Activated T-cell treated with anti-CD3 and anti-CD28 coated beads, Interleukin-2, amount 50 U/mL, for 72 hours (primary cell): ENCODE data around the gene MR1. TPM values are rescaled to one million over a fixed set of nuclear protein-coding genes. Genes with fewer than 3 reads are reported as not detected.
A peak's percentile ranks its signal among the peaks of the same experiment; 100 is the strongest.

Source experiments
- ATAC-seq, 2 donors: fragments of 150-1000 bp; cut with Tn5 transposase; replicated peaks in 1 of 2; 2 replicates each; pipeline ENCODE4 v1.10.0; 2021; ENCODE audit warnings: moderate library complexity in 2 of 2, mild to moderate bottlenecking in 1 of 2
- DNase-seq, 2 donors: peaks; one replicate each; pipeline ENCODE4 v3.0.0; 2021 to 2022; ENCODE audit warnings: mixed read lengths in 1 of 2
- H3K27ac Mint-ChIP-seq: one replicate; pipeline ENCODE4 v1.8.0; 2022; ENCODE audit warnings: mild to moderate bottlenecking, moderate library complexity, mixed read lengths
- H3K27me3 Mint-ChIP-seq: one replicate; pipeline ENCODE4 v1.8.0; 2022; ENCODE audit warnings: low read depth, mixed read lengths
- H3K36me3 Mint-ChIP-seq, 2 donors: one replicate each; pipeline ENCODE4 v1.8.0; 2022; ENCODE audit warnings: mixed read lengths in 2 of 2, mild to moderate bottlenecking in 1 of 2; ENCODE audit not compliant: insufficient read depth in 2 of 2
- H3K4me1 Mint-ChIP-seq: one replicate; pipeline ENCODE4 v1.8.0; 2022; ENCODE audit warnings: low read depth, mixed read lengths
- H3K4me3 Mint-ChIP-seq, 2 donors: one replicate each; pipeline ENCODE4 v1.8.0; 2022; ENCODE audit warnings: mild to moderate bottlenecking in 2 of 2, mixed read lengths in 2 of 2, moderate library complexity in 2 of 2
- H3K9me3 Mint-ChIP-seq, 2 donors: one replicate each; pipeline ENCODE4 v1.8.0; 2022; ENCODE audit warnings: mixed read lengths in 2 of 2
- total RNA-seq, 2 donors: library from RNA; stranded (reverse); gene quantifications; one replicate each; pipeline ENCODE4 v1.2.3, GENCODE V29; 2022

The MR1 gene
- total RNA-seq, 2 donors from 2014 or later: 48.9 to 49.9 TPM

GRCh38 chr1:181081395-181081794 is 47.6 kb downstream of the MR1 start:
- Mint-ChIP-seq H3K36me3 (no peaks in the 10 kb centered on the region), H3K4me3 (no peak overlapping the region), H3K27me3 (peaks cover 21% of the 10 kb centered on the region), H3K27ac (no peak overlapping the region), H3K4me1 (peaks cover 43% of the 10 kb centered on the region), H3K9me3 (no peaks in the 10 kb centered on the region)
- ATAC-seq (no peak), DNase-seq (no peak)

GRCh38 chr1:181083842-181084605 is 50.2 kb downstream of the MR1 start:
- DNase-seq (peak; percentile 52 to 56), ATAC-seq (peak; percentile 27 to 37)
- peaks cover 8% of the 10 kb centered on the region for H3K27me3 Mint-ChIP-seq
- H3K27ac Mint-ChIP-seq: no peak overlapping the region
- no peaks in the 10 kb centered on the region for H3K9me3 Mint-ChIP-seq
- H3K4me1 Mint-ChIP-seq: peaks cover 43% of the 10 kb centered on the region
- peak overlapping the region in 1 of 2 donors; percentile 19 for H3K4me3 Mint-ChIP-seq
- peaks cover 2% of the 10 kb centered on the region in 2 donors for H3K36me3 Mint-ChIP-seq

- Mint-ChIP-seq H3K27me3 (peaks cover 8% of the 10 kb centered on the region), H3K4me1 (peaks cover 37% of the 10 kb centered on the region), H3K27ac (no peak overlapping the region), H3K36me3 (peaks cover 4% of the 10 kb centered on the region in 2 donors), H3K9me3 (no peaks in the 10 kb centered on the region), H3K4me3 (peak overlapping the region in 1 of 2 donors; percentile 19)
- DNase-seq: no peak
- ATAC-seq: no peak
Observed at GRCh38 chr1:181084606-181084969, 50.8 kb downstream of the MR1 start.

- Mint-ChIP-seq H3K36me3 (peaks cover 10 to 17% of the 10 kb centered on the region in 2 donors), H3K4me3 (no peak overlapping the region), H3K4me1 (peaks cover 31% of the 10 kb centered on the region), H3K9me3 (no peaks in the 10 kb centered on the region), H3K27ac (no peak overlapping the region), H3K27me3 (no peaks in the 10 kb centered on the region)
- no peak for DNase-seq
- no peak for ATAC-seq
Observed at GRCh38 chr1:181086091-181086490, 52.3 kb downstream of the MR1 start.

GRCh38 chr1:181086926-181087325 is 53.1 kb downstream of the MR1 start:
- Mint-ChIP-seq H3K27ac (no peak overlapping the region), H3K9me3 (no peaks in the 10 kb centered on the region), H3K27me3 (no peaks in the 10 kb centered on the region), H3K4me1 (peaks cover 39% of the 10 kb centered on the region), H3K36me3 (peaks cover 14 to 24% of the 10 kb centered on the region in 2 donors), H3K4me3 (peak overlapping the region; percentile 92 to 96)
- no peak for DNase-seq
- no peak for ATAC-seq

- peaks cover 45% of the 10 kb centered on the region for H3K4me1 Mint-ChIP-seq
- no peak for ATAC-seq
- H3K27ac Mint-ChIP-seq: peak overlapping the region; percentile 96
- peak overlapping the region; percentile 92 to 96 for H3K4me3 Mint-ChIP-seq
- peaks cover 18 to 28% of the 10 kb centered on the region in 2 donors for H3K36me3 Mint-ChIP-seq
- no peaks in the 10 kb centered on the region for H3K9me3 Mint-ChIP-seq
- H3K27me3 Mint-ChIP-seq: no peaks in the 10 kb centered on the region
- DNase-seq: peak in 1 of 2 donors; percentile 38
Observed at GRCh38 chr1:181087400-181087901, 53.7 kb downstream of the MR1 start.

- peaks cover 54% of the 10 kb centered on the region for H3K4me1 Mint-ChIP-seq
- peak within 1 kb of the TSS; percentile 96 to 100 for H3K4me3 Mint-ChIP-seq
Observed at GRCh38 chr1:181088079-181089016, 54.6 kb downstream of the MR1 start, which contains the start of gene IER5. Gene IER5 (plus strand): TSS chr1:181088700. CDS start chr1:181088903, 203 bp downstream.

GRCh38 chr1:181089017-181089675 is 55.4 kb downstream of the MR1 start:
- Mint-ChIP-seq H3K27me3 (no peaks in the 10 kb centered on the region), H3K4me3 (peak overlapping the region; percentile 96 to 100), H3K36me3 (peaks cover 21 to 41% of the 10 kb centered on the region in 2 donors), H3K4me1 (peaks cover 53% of the 10 kb centered on the region), H3K27ac (peak overlapping the region; percentile 99), H3K9me3 (no peaks in the 10 kb centered on the region)
- DNase-seq: peak; percentile 56 to 64
- peak; percentile 12 to 14 for ATAC-seq

More at GRCh38 chr1:181088079-181089016, 54.6 kb downstream of the MR1 start, which contains the start of gene IER5:
- no peaks in the 10 kb centered on the region for H3K9me3 Mint-ChIP-seq
- DNase-seq (peak; percentile 94 to 97), ATAC-seq (peak; percentile 71 to 77)
- H3K27me3 Mint-ChIP-seq: no peaks in the 10 kb centered on the region
- peaks cover 21 to 37% of the 10 kb centered on the region in 2 donors for H3K36me3 Mint-ChIP-seq
- peak within 1 kb of the TSS; percentile 99 for H3K27ac Mint-ChIP-seq

GRCh38 chr1:181089676-181090544 is 56.1 kb downstream of the MR1 start:
- peaks cover 53% of the 10 kb centered on the region for H3K4me1 Mint-ChIP-seq
- peak overlapping the region; percentile 88 to 100 for H3K4me3 Mint-ChIP-seq
- ATAC-seq: peak; percentile 48 to 55
- no peaks in the 10 kb centered on the region for H3K9me3 Mint-ChIP-seq
- H3K27ac Mint-ChIP-seq: peak overlapping the region; percentile 99
- H3K36me3 Mint-ChIP-seq: peaks cover 24 to 47% of the 10 kb centered on the region in 2 donors
- peak; percentile 82 for DNase-seq
- H3K27me3 Mint-ChIP-seq: no peaks in the 10 kb centered on the region

GRCh38 chr1:181090641-181091126 is 56.9 kb downstream of the MR1 start:
- H3K9me3 Mint-ChIP-seq: no peaks in the 10 kb centered on the region
- peak overlapping the region; percentile 88 to 100 for H3K4me3 Mint-ChIP-seq
- ATAC-seq (peak; percentile 20 to 28), DNase-seq (peak; percentile 68 to 69)
- peaks cover 56% of the 10 kb centered on the region for H3K4me1 Mint-ChIP-seq
- H3K36me3 Mint-ChIP-seq: peaks cover 24 to 50% of the 10 kb centered on the region in 2 donors
- H3K27me3 Mint-ChIP-seq: no peaks in the 10 kb centered on the region
- peak overlapping the region; percentile 99 for H3K27ac Mint-ChIP-seq

GRCh38 chr1:181091309-181092040 is 57.7 kb downstream of the MR1 start:
- Mint-ChIP-seq H3K36me3 (peaks cover 24 to 50% of the 10 kb centered on the region in 2 donors), H3K4me3 (peak overlapping the region; percentile 88 to 100), H3K27me3 (no peaks in the 10 kb centered on the region), H3K9me3 (no peaks in the 10 kb centered on the region), H3K27ac (peak overlapping the region; percentile 99), H3K4me1 (peaks cover 64% of the 10 kb centered on the region)
- ATAC-seq (no peak), DNase-seq (no peak)
